ENCODE measurements around the gene STK10.
A peak's percentile ranks its signal among the peaks of the same experiment; 100 is the strongest.
"Not testable (repeated sequence)": the region's sequence is repeated elsewhere in the genome, so short reads cannot be mapped to it uniquely, and the experiment has no call there.

The STK10 gene

GRCh38 chr5:172165465-172165864 is 22.6 kb downstream of the STK10 start:
- DNase-seq = no peak

- no peak for DNase-seq
These were observed 23.2 kb downstream of the STK10 start for GRCh38 chr5:172164769-172165212.

GRCh38 chr5:172163346-172163745 is 24.7 kb downstream of the STK10 start:
- no peak for DNase-seq

- no peak for DNase-seq
These were observed 25.1 kb downstream of the STK10 start for GRCh38 chr5:172162987-172163343.

GRCh38 chr5:172162323-172162986 is 25.6 kb downstream of the STK10 start:
- DNase-seq = no peak

- no peak for DNase-seq
These were observed 27.5 kb downstream of the STK10 start for GRCh38 chr5:172160506-172160905.

- no peak for DNase-seq
These were observed 29.0 kb downstream of the STK10 start for GRCh38 chr5:172159016-172159415.

GRCh38 chr5:172156541-172156994 is 31.5 kb downstream of the STK10 start:
- no peak for DNase-seq

GRCh38 chr5:172155101-172155500 is 32.9 kb downstream of the STK10 start:
- not testable (repeated sequence) for DNase-seq

- DNase-seq = no peak
These were observed 34.3 kb downstream of the STK10 start for GRCh38 chr5:172153695-172154094.

GRCh38 chr5:172151661-172152210 is 36.3 kb downstream of the STK10 start:
- DNase-seq = no peak

- DNase-seq = peak; percentile 38 to 63
These were observed 37.3 kb downstream of the STK10 start for GRCh38 chr5:172150514-172151425.

- not testable (repeated sequence) for DNase-seq
These were observed 38.5 kb downstream of the STK10 start for GRCh38 chr5:172149481-172149880.

GRCh38 chr5:172149073-172149472 is 39.0 kb downstream of the STK10 start:
- DNase-seq = no peak

- no peak for DNase-seq
These were observed 39.6 kb downstream of the STK10 start for GRCh38 chr5:172148381-172148780.

GRCh38 chr5:172147857-172148256 is 40.2 kb downstream of the STK10 start:
- DNase-seq = no peak

- DNase-seq = no peak
These were observed 41.3 kb downstream of the STK10 start for GRCh38 chr5:172146748-172147092.

GRCh38 chr5:172145870-172146747 is 41.9 kb downstream of the STK10 start:
- no peak for DNase-seq

GRCh38 chr5:172144931-172145869 is 42.8 kb downstream of the STK10 start:
- DNase-seq = no peak

GRCh38 chr5:172144291-172144815 is 43.7 kb downstream of the STK10 start:
- DNase-seq = no peak

GRCh38 chr5:172143875-172144274 is 44.1 kb downstream of the STK10 start:
- DNase-seq = no peak
